HG03571 (cell line): Measurements from ENCODE around the gene KLK2.

Source experiments
- ATAC-seq: cut with Tn5 transposase; IDR thresholded peaks from one replicate; pipeline ENCODE4 v1.9.1; 2021; ENCODE audit not compliant: unreplicated experiment

KLK2 gene

GRCh38 chr19:50844296-50844935 lies 28.8 kb upstream of the KLK2 start:
- no peak for ATAC-seq

GRCh38 chr19:50850738-50851137 lies 22.5 kb upstream of the KLK2 start:
- no peak for ATAC-seq

- ATAC-seq: no peak
Observed at GRCh38 chr19:50851620-50852019, 21.6 kb upstream of the KLK2 start.

GRCh38 chr19:50854636-50855410 lies 18.4 kb upstream of the KLK2 start, which contains the start of gene KLK3:
Gene KLK3, plus strand, starts transcription at chr19:50854915. Its CDS starts 41 bp downstream, at chr19:50854956.
- ATAC-seq: no peak

GRCh38 chr19:50857366-50857765 lies 15.9 kb upstream of the KLK2 start:
- no peak for ATAC-seq

GRCh38 chr19:50858886-50859285 lies 14.4 kb upstream of the KLK2 start:
- ATAC-seq: no peak

GRCh38 chr19:50859849-50860248 lies 13.4 kb upstream of the KLK2 start:
- ATAC-seq: no peak

GRCh38 chr19:50861010-50861409 lies 12.2 kb upstream of the KLK2 start:
- ATAC-seq: no peak

- ATAC-seq: no peak
Observed at GRCh38 chr19:50861496-50862286, 11.5 kb upstream of the KLK2 start.

GRCh38 chr19:50869479-50869878 lies 3.8 kb upstream of the KLK2 start:
- ATAC-seq: no peak

- ATAC-seq: no peak
Observed at GRCh38 chr19:50870417-50871089, 2.7 kb upstream of the KLK2 start.

- no peak for ATAC-seq
Observed at GRCh38 chr19:50874211-50874610, 972 bp downstream of the KLK2 start.

GRCh38 chr19:50875795-50876422 lies 2.7 kb downstream of the KLK2 start:
- no peak for ATAC-seq

- no peak for ATAC-seq
Observed at GRCh38 chr19:50876456-50876855, 3.2 kb downstream of the KLK2 start.

GRCh38 chr19:50877338-50877737 lies 4.1 kb downstream of the KLK2 start:
- no peak for ATAC-seq

GRCh38 chr19:50878851-50879250 lies 5.6 kb downstream of the KLK2 start:
- no peak for ATAC-seq

- ATAC-seq: no peak
Observed at GRCh38 chr19:50880241-50880640, 7.0 kb downstream of the KLK2 start.

- ATAC-seq: no peak
Observed at GRCh38 chr19:50882188-50882587, 8.9 kb downstream of the KLK2 start.

- no peak for ATAC-seq
Observed at GRCh38 chr19:50889638-50890037, 16.4 kb downstream of the KLK2 start.

GRCh38 chr19:50890422-50891252 lies 17.4 kb downstream of the KLK2 start:
- no peak for ATAC-seq
